HCT116 (cell line): ENCODE data around the gene ERBB3. TPM values are rescaled to one million over a fixed set of nuclear protein-coding genes. Genes with fewer than 3 reads are reported as not detected.

Source experiments
- ATAC-seq: fragments of 200-7000 bp; cut with Tn5 transposase; 2 replicates; pipeline ENCODE4 v1.9.1; 2020; ENCODE audit warnings: mild to moderate bottlenecking, moderate library complexity
- BruUV-seq: library from RNA; stranded (reverse); fragments of 400-500 nt; replicated peaks from 2 replicates; lab custom pipeline; 2021; lab: Mats Ljungman, UMichigan
- CTCF ChIA-PET: fragments of 300-600 bp; sonication (Branson Sonifier 250); formaldehyde crosslinking; loops from one replicate; lab custom pipeline; 2021; ENCODE audit warnings: antibody characterized with exemption; lab: Charles Lee
- POLR2A ChIA-PET: fragments of 300-600, 350-600 bp; sonication (Branson Sonifier 250); formaldehyde crosslinking; loops from one replicate; lab custom pipeline; 2021; ENCODE audit warnings: antibody characterized with exemption; lab: Charles Lee
- RAD21 ChIA-PET, 2 experiments: fragments of 300-600 bp; sonication (Branson Sonifier 250); formaldehyde crosslinking; loops; one replicate each; lab custom pipeline; 2023; ENCODE audit warnings: low total read pairs in 2 of 2; ENCODE audit not compliant: uncharacterized antibody in 2 of 2, unreplicated experiment in 2 of 2, low non-redundant PET in 1 of 2; lab: Charles Lee
- DNase-seq: peaks from one replicate; pipeline ENCODE4 v3.0.0-alpha.2; 2010; ENCODE audit warnings: low read depth, low spot score
- H2AFZ ChIP-seq: fragments of 200-600 bp; shearing (Covaris generic), sonication (generic); 2 replicates; pipeline ENCODE4 v1.6.1; 2017; ENCODE audit warnings: low read depth, mixed run types, mixed read lengths, antibody characterized with exemption, low read length; ENCODE audit not compliant: poor library complexity, severe bottlenecking
- H3K27ac ChIP-seq: 2 replicates; pipeline ENCODE4 v1.5.1; 2012; ENCODE audit warnings: low read depth, low read length
- H3K27me3 ChIP-seq: fragments of 200-600 bp; sonication (generic); 2 replicates; pipeline ENCODE4 v1.6.1; 2016; ENCODE audit warnings: mixed run types, low read length, mixed read lengths; ENCODE audit not compliant: insufficient read depth
- H3K36me3 ChIP-seq, 2 experiments: fragments of 200-500 bp in 1 of 2; fragments of 200-600 bp in 1 of 2; sonication (Bioruptor generic) in 1 of 2; sonication (generic) in 1 of 2; 2 replicates each; pipeline versions ENCODE4 v1.5.1 to v1.6.1; 2014 to 2016; ENCODE audit warnings: low read length in 2 of 2, inconsistent platforms in 1 of 2, mixed read lengths in 1 of 2, mixed run types in 1 of 2; ENCODE audit not compliant: insufficient read depth in 2 of 2, control insufficient read depth in 1 of 2
- H3K4me1 ChIP-seq, 2 experiments: fragments of 200-600 bp in 1 of 2; sonication (generic) in 1 of 2; 2 replicates each; pipeline versions ENCODE4 v1.5.1 to v1.6.1; 2012 to 2017; ENCODE audit warnings: low read length in 2 of 2, inconsistent platforms in 1 of 2, mild to moderate bottlenecking in 1 of 2, mixed read lengths in 1 of 2, mixed run types in 1 of 2, moderate library complexity in 1 of 2; ENCODE audit not compliant: insufficient read depth in 2 of 2, control insufficient read depth in 1 of 2
- H3K4me2 ChIP-seq: fragments of 200-600 bp; sonication (generic); 2 replicates; pipeline ENCODE4 v1.6.1; 2017; ENCODE audit warnings: mixed run types, low read length, mixed read lengths
- H3K4me3 ChIP-seq, 2 experiments: fragments of 200-600 bp in 1 of 2; sonication (generic) in 1 of 2; replicated peaks in 1 of 2; 2 replicates each; pipeline ENCODE4 v1.5.1; 2011 to 2016; ENCODE audit warnings: low read length in 2 of 2, control low read depth in 1 of 2, low read depth in 1 of 2, mild to moderate bottlenecking in 1 of 2, mixed read lengths in 1 of 2, mixed run types in 1 of 2
- H3K79me2 ChIP-seq: fragments of 200-600 bp; sonication (generic); 2 replicates; pipeline ENCODE4 v1.6.1; 2017; ENCODE audit warnings: mild to moderate bottlenecking, mixed run types, low read length, moderate library complexity, mixed read lengths; ENCODE audit not compliant: insufficient read depth
- H3K9ac ChIP-seq: fragments of 200-600 bp; sonication (generic); 2 replicates; pipeline ENCODE4 v1.6.1; 2016; ENCODE audit warnings: low read length, mixed read lengths
- H3K9me2 ChIP-seq: fragments of 200-600 bp; sonication (generic), shearing (Covaris generic); 2 replicates; pipeline ENCODE4 v1.6.1; 2017; ENCODE audit warnings: mixed run types, mild to moderate bottlenecking, moderate library complexity; ENCODE audit not compliant: insufficient read depth
- H3K9me3 ChIP-seq, 2 experiments: fragments of 200-500 bp in 1 of 2; fragments of 200-600 bp in 1 of 2; sonication (Bioruptor generic) in 1 of 2; sonication (generic) in 1 of 2; 2 replicates each; pipeline ENCODE4 v1.6.1; 2014 to 2017; ENCODE audit warnings: low read length in 2 of 2, mixed read lengths in 2 of 2, inconsistent platforms in 1 of 2, low read depth in 1 of 2, mild to moderate bottlenecking in 1 of 2, mixed run types in 1 of 2, moderate library complexity in 1 of 2; ENCODE audit not compliant: control insufficient read depth in 1 of 2, insufficient read depth in 1 of 2
- H4K20me1 ChIP-seq: fragments of 200-600 bp; sonication (generic), shearing (Covaris generic); 2 replicates; pipeline ENCODE4 v1.6.1; 2017; ENCODE audit warnings: mixed run types, mild to moderate bottlenecking, moderate library complexity; ENCODE audit not compliant: insufficient read depth
- SIN3A ChIP-seq: IDR thresholded peaks from 2 replicates; pipeline ENCODE4 v1.6.1; 2012; ENCODE audit warnings: low read depth
- ZBTB33 ChIP-seq: IDR thresholded peaks from 2 replicates; pipeline ENCODE4 v1.6.1; 2011; ENCODE audit warnings: mild to moderate bottlenecking, low read length, moderate library complexity; ENCODE audit not compliant: insufficient replicate concordance; ENCODE audit errors: extremely low read depth
- ZNF274 ChIP-seq: fragments of 200-500 bp; sonication (Bioruptor generic); IDR thresholded peaks from 2 replicates; pipeline ENCODE4 v1.6.1; 2014; ENCODE audit warnings: mild to moderate bottlenecking, low read depth, low read length, inconsistent platforms
- intact Hi-C: fragments of 100-400 bp; cut with micrococcal nuclease; formaldehyde crosslinking; loops from 2 replicates; pipeline ENCODE4 v1.10.0; 2022
- total RNA-seq: library from RNA; stranded (reverse); gene quantifications from one replicate; pipeline ENCODE4 v1.2.1, GENCODE V29; 2021; ENCODE audit not compliant: unreplicated experiment

The ERBB3 gene
- total RNA-seq, 1 experiment from 2014 or later: 39.7 TPM

GRCh38 chr12:56046027-56046780 lies 33.8 kb upstream of the ERBB3 start:
- no peaks in the 10 kb centered on the region for H3K27me3 ChIP-seq
- no peaks in the 10 kb centered on the region for H3K9me3 ChIP-seq
- DNase-seq (no peak), ATAC-seq (peak; percentile 1; the same call in 1 of the 2 replicates)
- 0 out of 2 replicates have a peak, but pooled peaks have one; percentile 5 for TF ChIP-seq SIN3A
- no peak for TF ChIP-seq ZBTB33
- no peak for TF ChIP-seq ZNF274
- no peak overlapping the region for H3K4me2 ChIP-seq
- intact Hi-C loops: loop anchor here (2.0 kb wide), 2 partner anchors 59 to 73 kb away; partner anchors contain the start of genes PA2G4 and ZC3H10
- no peak overlapping the region for H3K9ac ChIP-seq
- H3K4me3 ChIP-seq: no peak overlapping the region
- POLR2A ChIA-PET: interaction anchor here (1.0 to 3.6 kb wide), 6 partner anchors 11 to 217 kb away, joined by 3 to 19 read pairs (median 4); partner anchors contain the start of genes DNAJC14, ESYT1, RPL41 and SUOX
- H3K79me2 ChIP-seq: peaks cover 23% of the 10 kb centered on the region
- CTCF ChIA-PET: interaction anchor here (0.8 to 2.4 kb wide), 7 partner anchors 14 to 308 kb away, joined by 3 to 13 read pairs (median 5); partner anchors contain the start of genes PA2G4 and ZC3H10
- RAD21 ChIA-PET: no interaction called here
- H3K27ac ChIP-seq: peak overlapping the region; percentile 46
- BruUV-seq: no TSS peak
- peaks cover 6 to 31% of the 10 kb centered on the region in 2 experiments; a peak in 3 of 4 replicates for H3K4me1 ChIP-seq
- peaks cover 14 to 31% of the 10 kb centered on the region in 2 experiments; a peak in 3 of 4 replicates for H3K36me3 ChIP-seq
- no peaks in the 10 kb centered on the region for H3K9me2 ChIP-seq
- H2AFZ ChIP-seq: no peak overlapping the region
- H4K20me1 ChIP-seq: peaks cover 14% of the 10 kb centered on the region; the same call in 1 of the 2 replicates
